Measurements from ENCODE around the gene SAMD10. TPM values are rescaled to one million over a fixed set of nuclear protein-coding genes. Genes with fewer than 3 reads are reported as not detected.
"Not testable (repeated sequence)": the region's sequence is repeated elsewhere in the genome, so short reads cannot be mapped to it uniquely, and the experiment has no call there.

The SAMD10 gene
- total RNA-seq: 10 to 100 TPM in 1 of 2 donors, 1 to 10 TPM in 1; 8.2 to 65.4 TPM

- H3K27ac Mint-ChIP-seq: peak within 1 kb of the TSS; percentile 93 to 99
- H3K36me3 Mint-ChIP-seq: peaks cover 25 to 45% of the 10 kb centered on the region in 2 donors
- H3K9me3 Mint-ChIP-seq: no peaks in the 10 kb centered on the region
- peak in 1 of 2 donors; percentile 85 for DNase-seq (ENCODE audit: low spot score in 2 of 2)
- peak; percentile 21 to 59 for ATAC-seq
These were observed at the start of gene SAMD10 for GRCh38 chr20:63979557-63980316. Gene SAMD10, minus strand, starts transcription at chr20:63979642. Its CDS starts 175 bp downstream, at chr20:63979467.

DNA sequence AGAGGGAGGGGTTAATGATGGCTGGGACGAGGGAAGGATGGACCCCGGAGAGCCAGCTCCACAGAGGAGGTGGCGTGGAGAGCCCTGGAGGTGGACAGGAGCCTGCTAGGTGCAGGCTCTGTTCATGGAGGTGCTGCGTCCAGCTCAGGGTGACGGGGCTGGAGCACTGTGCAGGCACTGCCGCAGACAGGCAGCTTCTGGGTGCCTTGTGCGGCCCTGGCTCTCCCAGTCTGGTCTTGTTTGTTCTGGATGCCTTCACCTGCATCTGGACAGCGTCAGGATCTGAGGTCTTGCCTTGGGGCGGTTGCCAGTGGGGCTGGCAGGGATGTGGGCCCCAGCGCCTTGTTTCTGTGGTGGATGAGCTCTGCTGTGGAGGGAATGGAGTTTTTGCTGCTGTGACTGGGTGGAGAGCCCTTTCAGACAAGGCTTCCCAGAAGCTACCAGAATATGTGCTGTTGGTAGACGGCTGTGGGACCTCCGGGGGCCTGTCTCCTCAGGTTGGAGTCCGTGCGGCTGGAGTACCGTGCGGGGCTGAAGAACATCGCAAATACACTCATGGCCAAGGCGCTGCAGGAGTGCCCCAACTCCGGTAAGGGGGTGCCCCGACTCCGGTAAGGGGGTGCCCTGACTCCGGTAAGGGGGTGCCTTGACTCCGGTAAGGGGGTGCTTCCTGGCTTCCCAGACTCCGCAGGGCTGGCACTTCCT lies 48.7 kb upstream of the SAMD10 start:
- Mint-ChIP-seq H3K36me3 (peaks cover 16 to 18% of the 10 kb centered on the region in 2 donors), H3K27ac (peak overlapping the region; percentile 33 to 77), H3K9me3 (no peaks in the 10 kb centered on the region)
- DNase-seq (ENCODE audit: low spot score in 2 of 2): no peak
- ATAC-seq: no peak

- no peaks in the 10 kb centered on the region for H3K9me3 Mint-ChIP-seq
- peaks cover 16 to 18% of the 10 kb centered on the region in 2 donors for H3K36me3 Mint-ChIP-seq
- DNase-seq (ENCODE audit: low spot score in 2 of 2): no peak
- peak in 1 of 2 donors; percentile 19 for ATAC-seq
- H3K27ac Mint-ChIP-seq: peak overlapping the region in 1 of 2 donors; percentile 71
These were observed 46.5 kb upstream of the SAMD10 start for GRCh38 chr20:64025826-64026412.

DNA sequence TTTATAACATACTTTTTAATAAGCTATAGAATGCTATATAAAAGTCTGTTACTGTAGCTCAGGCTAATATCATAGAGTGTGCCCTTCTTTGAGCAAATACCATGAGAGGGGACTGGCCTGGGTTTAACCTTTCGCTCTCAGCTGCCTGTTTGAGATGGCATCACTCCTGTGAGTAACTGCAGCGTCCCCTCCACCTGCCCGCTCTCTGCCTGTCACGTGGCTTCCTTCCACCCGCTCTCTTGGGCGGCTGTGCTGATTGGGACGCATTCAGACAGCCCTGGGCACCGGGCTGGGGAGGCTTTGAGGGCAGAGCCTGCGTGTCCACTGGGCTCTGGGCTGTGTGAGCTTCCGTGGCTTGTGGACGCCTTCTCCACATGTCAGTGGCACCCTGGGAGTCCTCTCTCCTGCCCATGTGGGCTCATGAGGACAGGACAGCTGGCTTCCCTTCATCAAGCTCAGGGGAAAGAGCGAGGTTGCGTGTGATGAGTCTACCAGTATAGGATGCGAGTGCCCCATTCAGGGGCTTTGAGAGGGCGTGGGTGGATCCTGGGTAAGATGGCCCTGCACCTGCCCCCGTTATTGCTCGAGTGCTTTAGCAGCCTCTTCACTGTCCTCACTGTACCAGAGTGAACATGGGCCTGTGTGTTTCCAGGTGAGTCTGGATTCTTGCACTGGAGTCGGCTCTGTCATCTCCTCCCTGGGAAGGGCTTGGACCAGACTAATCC lies 45.8 kb upstream of the SAMD10 start:
- DNase-seq (ENCODE audit: low spot score in 2 of 2): no peak
- Mint-ChIP-seq H3K9me3 (no peaks in the 10 kb centered on the region), H3K36me3 (peaks cover 16 to 18% of the 10 kb centered on the region in 2 donors), H3K27ac (peak overlapping the region; percentile 44 to 71)
- ATAC-seq: peak; percentile 18 to 66

GRCh38 chr20:64024141-64024990 lies 44.9 kb upstream of the SAMD10 start:
- peak overlapping the region; percentile 25 to 29 for H3K27ac Mint-ChIP-seq
- H3K9me3 Mint-ChIP-seq: no peaks in the 10 kb centered on the region
- no peak for ATAC-seq
- no peak for DNase-seq (ENCODE audit: low spot score in 2 of 2)
- peaks cover 13 to 25% of the 10 kb centered on the region in 2 donors for H3K36me3 Mint-ChIP-seq

GRCh38 chr20:64023361-64024140 lies 44.1 kb upstream of the SAMD10 start:
- peak overlapping the region in 1 of 2 donors; percentile 60 for H3K27ac Mint-ChIP-seq
- H3K9me3 Mint-ChIP-seq: no peaks in the 10 kb centered on the region
- ATAC-seq (no peak), DNase-seq (ENCODE audit: low spot score in 2 of 2) (no peak)
- H3K36me3 Mint-ChIP-seq: peaks cover 15 to 31% of the 10 kb centered on the region in 2 donors

GRCh38 chr20:64022671-64023360 lies 43.4 kb upstream of the SAMD10 start:
- ATAC-seq (no peak), DNase-seq (ENCODE audit: low spot score in 2 of 2) (no peak)
- H3K27ac Mint-ChIP-seq: no peak overlapping the region
- no peaks in the 10 kb centered on the region for H3K9me3 Mint-ChIP-seq
- H3K36me3 Mint-ChIP-seq: peaks cover 18 to 38% of the 10 kb centered on the region in 2 donors

- ATAC-seq (no peak), DNase-seq (ENCODE audit: low spot score in 2 of 2) (no peak)
- Mint-ChIP-seq H3K9me3 (no peaks in the 10 kb centered on the region), H3K27ac (no peak overlapping the region), H3K36me3 (peaks cover 23 to 47% of the 10 kb centered on the region in 2 donors)
These were observed 41.9 kb upstream of the SAMD10 start for GRCh38 chr20:64021124-64021975.

GRCh38 chr20:64015635-64016034 lies 36.2 kb upstream of the SAMD10 start:
- Mint-ChIP-seq H3K36me3 (peaks cover 37 to 55% of the 10 kb centered on the region in 2 donors), H3K9me3 (no peaks in the 10 kb centered on the region), H3K27ac (peak overlapping the region; percentile 24 to 79)
- DNase-seq (ENCODE audit: low spot score in 2 of 2): no peak
- no peak for ATAC-seq

GRCh38 chr20:64012385-64013154 lies 33.1 kb upstream of the SAMD10 start:
- peak overlapping the region; percentile 90 to 95 for H3K27ac Mint-ChIP-seq
- DNase-seq (ENCODE audit: low spot score in 2 of 2); ATAC-seq; H3K9me3 Mint-ChIP-seq: not testable (repeated sequence)
- peaks cover 51 to 63% of the 10 kb centered on the region in 2 donors for H3K36me3 Mint-ChIP-seq

DNA sequence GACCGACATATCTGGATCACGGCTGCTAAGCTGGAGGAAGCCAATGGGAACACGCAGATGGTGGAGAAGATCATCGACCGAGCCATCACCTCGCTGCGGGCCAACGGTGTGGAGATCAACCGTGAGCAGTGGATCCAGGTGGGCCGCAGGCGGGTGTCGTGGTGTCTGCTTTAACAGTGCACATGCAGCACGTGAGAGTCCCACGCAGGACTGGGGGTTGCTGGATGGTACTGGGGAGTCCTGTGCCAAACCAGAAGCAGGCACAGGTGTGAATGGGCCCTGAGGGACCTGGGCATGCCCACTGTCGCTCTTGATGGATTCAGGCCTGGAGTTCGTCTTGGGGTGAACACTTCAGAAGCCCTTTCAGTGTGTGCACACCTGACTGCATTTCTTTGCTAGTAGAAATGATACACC lies 31.9 kb upstream of the SAMD10 start:
- H3K9me3 Mint-ChIP-seq: peaks cover 5 to 10% of the 10 kb centered on the region in 2 donors
- DNase-seq (ENCODE audit: low spot score in 2 of 2): peak in 1 of 2 donors; percentile 16
- H3K27ac Mint-ChIP-seq: peak overlapping the region; percentile 44 to 84
- peak in 1 of 2 donors; percentile 48 for ATAC-seq
- H3K36me3 Mint-ChIP-seq: peaks cover 48 to 57% of the 10 kb centered on the region in 2 donors

DNA sequence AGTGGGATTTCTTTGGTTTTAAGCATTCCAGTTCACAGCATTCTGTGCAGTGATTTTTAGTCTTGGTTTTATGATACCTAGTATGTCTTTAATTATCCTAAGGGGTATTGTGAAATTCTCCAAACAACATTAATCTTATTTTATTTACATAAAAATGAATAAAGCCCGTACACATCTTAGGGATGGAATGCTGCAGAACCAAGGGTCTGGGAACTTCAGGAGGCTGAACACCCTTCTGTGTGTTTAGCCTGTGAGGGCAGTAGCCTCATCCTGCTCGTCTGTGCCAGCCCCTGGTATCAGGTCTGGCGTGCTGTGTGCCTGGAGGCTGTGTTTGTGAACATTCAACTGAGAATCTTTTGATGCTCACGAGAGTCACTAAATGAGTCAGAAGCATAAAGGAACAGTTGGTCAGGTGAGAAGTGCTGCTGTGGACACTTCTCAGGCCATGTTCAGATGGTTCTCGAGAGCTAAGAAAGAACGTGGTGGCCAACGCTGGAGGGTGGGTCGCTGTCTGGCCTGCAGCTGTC lies 31.3 kb upstream of the SAMD10 start:
- peak; percentile 48 to 67 for ATAC-seq
- Mint-ChIP-seq H3K9me3 (peaks cover 5 to 10% of the 10 kb centered on the region in 2 donors), H3K27ac (peak overlapping the region; percentile 84), H3K36me3 (peaks cover 49 to 56% of the 10 kb centered on the region in 2 donors)
- DNase-seq (ENCODE audit: low spot score in 2 of 2): no peak
